GM21529 (cell line): ENCODE measurements around the gene MYO9B.
A peak's percentile ranks its signal among the peaks of the same experiment; 100 is the strongest.

Experiments used
- ATAC-seq: cut with Tn5 transposase; IDR thresholded peaks from one replicate; pipeline ENCODE4 v1.9.1; 2021; ENCODE audit not compliant: unreplicated experiment

The MYO9B gene

GRCh38 chr19:17259118-17259780 lies 183.7 kb downstream of the MYO9B start:
- no peak for ATAC-seq

GRCh38 chr19:17259934-17260333 lies 184.4 kb downstream of the MYO9B start:
- no peak for ATAC-seq

GRCh38 chr19:17260842-17261325 lies 185.3 kb downstream of the MYO9B start:
- ATAC-seq: peak; percentile 86

- no peak for ATAC-seq
These were observed 187.0 kb downstream of the MYO9B start for GRCh38 chr19:17262557-17262956.
